ENCODE measurements around the gene R3HDM2.

Gene R3HDM2

GRCh38 chr12:57212701-57213057 lies 218.2 kb downstream of the R3HDM2 start:
- DNase-seq = no peak

GRCh38 chr12:57211791-57212700 lies 218.8 kb downstream of the R3HDM2 start:
- DNase-seq = no peak

GRCh38 chr12:57210926-57211692 lies 219.7 kb downstream of the R3HDM2 start:
- no peak for DNase-seq

GRCh38 chr12:57210461-57210860 lies 220.4 kb downstream of the R3HDM2 start:
- no peak for DNase-seq

- DNase-seq = no peak
Measured at GRCh38 chr12:57209916-57210315, 220.9 kb downstream of the R3HDM2 start.

GRCh38 chr12:57208631-57209282 lies 222.1 kb downstream of the R3HDM2 start:
- no peak for DNase-seq

- no peak for DNase-seq
Measured at GRCh38 chr12:57207731-57208630, 222.9 kb downstream of the R3HDM2 start.

- DNase-seq = no peak
Measured at GRCh38 chr12:57205931-57206330, 224.9 kb downstream of the R3HDM2 start.

GRCh38 chr12:57205186-57205585 lies 225.7 kb downstream of the R3HDM2 start:
- no peak for DNase-seq

GRCh38 chr12:57204454-57204853 lies 226.4 kb downstream of the R3HDM2 start:
- DNase-seq = no peak

GRCh38 chr12:57203791-57204190 lies 227.1 kb downstream of the R3HDM2 start:
- no peak for DNase-seq
